SK-N-SH (cell line): ENCODE results near the gene SLC10A6. TPM values are rescaled to one million over a fixed set of nuclear protein-coding genes. Genes with fewer than 3 reads are reported as not detected.

Experiments
- CTCF ChIA-PET: fragments of 300-600, 350-600 bp; formaldehyde crosslinking; extraction: SDS; loops from one replicate; lab custom pipeline; 2021; lab: Yijun Ruan, JAX
- POLR2A ChIA-PET: fragments of 350-600 bp; sonication (Branson Sonifier 250); formaldehyde crosslinking; extraction: SDS; loops from one replicate; lab custom pipeline; 2020; ENCODE audit warnings: antibody characterized with exemption, inconsistent platforms; lab: Yijun Ruan, JAX
- DNase-seq: peaks from one replicate; pipeline ENCODE4 v3.0.0; 2012
- H2AFZ ChIP-seq: fragments of 200-600 bp; sonication (generic); 2 replicates; pipeline ENCODE4 v1.8.1; 2016; ENCODE audit warnings: antibody characterized with exemption, mild to moderate bottlenecking, low read depth
- H3F3A ChIP-seq: fragments of 200-600 bp; sonication (generic); replicated peaks from 2 replicates; pipeline ENCODE3; 2016; ENCODE audit warnings: antibody characterized with exemption, mild to moderate bottlenecking; ENCODE audit not compliant: insufficient read depth
- H3K27ac ChIP-seq, 2 experiments: fragments of 200-500 bp in 1 of 2; fragments of 200-600 bp in 1 of 2; sonication (Bioruptor generic) in 1 of 2; sonication (generic), shearing (Covaris generic) in 1 of 2; 2 replicates each; pipeline versions ENCODE4 v1.5.1 to v1.6.1; 2014 to 2016; ENCODE audit warnings: low read depth in 2 of 2, inconsistent platforms in 1 of 2, low read length in 1 of 2, mild to moderate bottlenecking in 1 of 2, mixed read lengths in 1 of 2
- H3K27me3 ChIP-seq: fragments of 200-600 bp; sonication (generic), shearing (Covaris generic); 2 replicates; pipeline ENCODE4 v1.6.1; 2016; ENCODE audit warnings: mixed run types; ENCODE audit not compliant: insufficient read depth
- H3K36me3 ChIP-seq, 2 experiments: fragments of 200-500 bp in 1 of 2; fragments of 200-600 bp in 1 of 2; sonication (Bioruptor generic) in 1 of 2; sonication (generic) in 1 of 2; replicated peaks in 1 of 2; 2 replicates each; pipeline versions ENCODE3 to v1.5.1; 2014 to 2016; ENCODE audit warnings: low read length in 1 of 2, mild to moderate bottlenecking in 1 of 2; ENCODE audit not compliant: insufficient read depth in 2 of 2, control insufficient read depth in 1 of 2
- H3K4me1 ChIP-seq, 2 experiments: fragments of 200-500 bp in 1 of 2; fragments of 200-600 bp in 1 of 2; sonication (Bioruptor generic) in 1 of 2; sonication (generic), shearing (Covaris generic) in 1 of 2; 2 replicates each; pipeline versions ENCODE4 v1.5.1 to v1.6.1; 2014 to 2016; ENCODE audit warnings: low read depth in 1 of 2, low read length in 1 of 2, mixed run types in 1 of 2; ENCODE audit not compliant: insufficient read depth in 2 of 2, control insufficient read depth in 1 of 2
- H3K4me2 ChIP-seq: fragments of 200-600 bp; sonication (generic), shearing (Covaris generic); 2 replicates; pipeline ENCODE4 v1.6.1; 2017; ENCODE audit warnings: mixed run types
- H3K4me3 ChIP-seq, 2 experiments: fragments of 200-500 bp in 1 of 2; fragments of 200-600 bp in 1 of 2; sonication (Bioruptor generic) in 1 of 2; sonication (generic), shearing (Covaris generic) in 1 of 2; 2 replicates each; pipeline versions ENCODE4 v1.5.1 to v1.8.1; 2014 to 2016; ENCODE audit warnings: low read depth in 2 of 2, inconsistent platforms in 1 of 2, low read length in 1 of 2, mild to moderate bottlenecking in 1 of 2, mixed read lengths in 1 of 2, moderate library complexity in 1 of 2
- H3K79me2 ChIP-seq: fragments of 200-600 bp; sonication (generic); 2 replicates; pipeline ENCODE4 v1.8.1; 2017; ENCODE audit warnings: mild to moderate bottlenecking; ENCODE audit not compliant: insufficient read depth
- H3K9ac ChIP-seq: fragments of 200-600 bp; sonication (generic); 2 replicates; pipeline ENCODE4 v1.6.1; 2017; ENCODE audit warnings: mixed run types
- H3K9me2 ChIP-seq: fragments of 200-600 bp; sonication (generic); 2 replicates; pipeline ENCODE4 v1.6.1; 2017; ENCODE audit warnings: mixed run types
- H3K9me3 ChIP-seq: fragments of 200-600 bp; sonication (generic); 2 replicates; pipeline ENCODE4 v1.6.1; 2017; ENCODE audit warnings: mixed run types, mild to moderate bottlenecking, moderate library complexity
- H4K20me1 ChIP-seq: fragments of 200-600 bp; sonication (generic); 2 replicates; pipeline ENCODE4 v1.6.1; 2017; ENCODE audit warnings: mild to moderate bottlenecking, mixed run types; ENCODE audit not compliant: insufficient read depth
- CHD2 ChIP-seq: fragments of 150-350 bp; IDR thresholded peaks from 2 replicates; pipeline ENCODE4 v1.6.1; 2018; ENCODE audit warnings: low read length; ENCODE audit not compliant: partially characterized antibody
- ELF1 ChIP-seq: IDR thresholded peaks from 2 replicates; pipeline ENCODE4 v1.4.0; 2012
- FOSL2 ChIP-seq: IDR thresholded peaks from 2 replicates; pipeline ENCODE4 v1.4.0; 2012; ENCODE audit warnings: low read depth, mild to moderate bottlenecking, moderate library complexity, borderline replicate concordance
- FOXJ3 ChIP-seq: sonication (generic); formaldehyde crosslinking; IDR thresholded peaks from 2 replicates; pipeline ENCODE4 v1.5.1; 2020; ENCODE audit warnings: mild to moderate bottlenecking, missing genetic modification reagents
- FOXM1 ChIP-seq: IDR thresholded peaks from 2 replicates; pipeline ENCODE4 v1.4.0; 2012; ENCODE audit warnings: low read depth, mild to moderate bottlenecking
- NFIC ChIP-seq: IDR thresholded peaks from 2 replicates; pipeline ENCODE4 v1.4.0; 2012; ENCODE audit warnings: borderline replicate concordance
- NRF1 ChIP-seq: IDR thresholded peaks from 2 replicates; pipeline ENCODE4 v1.6.1; 2012; ENCODE audit warnings: low read depth, mild to moderate bottlenecking, low read length
- POLR2AphosphoS5 ChIP-seq: IDR thresholded peaks from 2 replicates; pipeline ENCODE4 v1.6.1; 2012; ENCODE audit warnings: low read depth, low read length
- RAD21 ChIP-seq: IDR thresholded peaks from 2 replicates; pipeline ENCODE4 v1.6.1; 2012; ENCODE audit warnings: mild to moderate bottlenecking, low read length
- REST ChIP-seq: IDR thresholded peaks from 2 replicates; pipeline ENCODE4 v1.6.1; 2012; ENCODE audit warnings: mild to moderate bottlenecking, low read depth, low read length, moderate library complexity
- RFX5 ChIP-seq: IDR thresholded peaks from 2 replicates; pipeline ENCODE4 v1.6.1; 2012; ENCODE audit warnings: mild to moderate bottlenecking, improper control_type of control experiment, low read length
- SIN3A ChIP-seq: IDR thresholded peaks from 2 replicates; pipeline ENCODE4 v1.6.1; 2012; ENCODE audit warnings: low read depth, mild to moderate bottlenecking, low read length, moderate library complexity, borderline replicate concordance
- SMC3 ChIP-seq: IDR thresholded peaks from 2 replicates; pipeline ENCODE4 v1.6.1; 2012; ENCODE audit warnings: low read depth, low read length, improper control_type of control experiment
- TAF1 ChIP-seq: IDR thresholded peaks from 2 replicates; pipeline ENCODE4 v1.6.1; 2012; ENCODE audit warnings: low read depth, mild to moderate bottlenecking, low read length, moderate library complexity, borderline replicate concordance
- TCF12 ChIP-seq: IDR thresholded peaks from 2 replicates; pipeline ENCODE4 v1.4.0; 2012
- WGBS: methylation state at CpG from one replicate; pipeline ENCODE4 v1.1.6; 2017; ENCODE audit warnings: low lambda C conversion rate; 5-methylcytosine and 5-hydroxymethylcytosine counted together
- polyA plus RNA-seq, 3 experiments: library from polyadenylated mRNA; depleted of rRNA; stranded (reverse); fragments of >200 nt; gene quantifications; 2 replicates each; pipeline ENCODE4 v1.2.3, GENCODE V29; 2012
- TF ChIP-seq, protein P1 (sequence below): fragments of 150-350 bp; IDR thresholded peaks from 2 replicates; pipeline ENCODE4 v1.6.1; 2016; ENCODE audit warnings: mild to moderate bottlenecking, low read depth, low read length
- TF ChIP-seq, protein P2 (sequence below): IDR thresholded peaks from 2 replicates; pipeline ENCODE4 v1.4.0; 2012; ENCODE audit warnings: low read depth, borderline replicate concordance
- TF ChIP-seq, protein P3 (sequence below): IDR thresholded peaks from 2 replicates; pipeline ENCODE4 v1.4.0; 2012; ENCODE audit warnings: low read depth, borderline replicate concordance

SLC10A6 gene
- polyA plus RNA-seq, 1 of the 3 experiments (the other 2 are of a cell fraction): not detected

DNA sequence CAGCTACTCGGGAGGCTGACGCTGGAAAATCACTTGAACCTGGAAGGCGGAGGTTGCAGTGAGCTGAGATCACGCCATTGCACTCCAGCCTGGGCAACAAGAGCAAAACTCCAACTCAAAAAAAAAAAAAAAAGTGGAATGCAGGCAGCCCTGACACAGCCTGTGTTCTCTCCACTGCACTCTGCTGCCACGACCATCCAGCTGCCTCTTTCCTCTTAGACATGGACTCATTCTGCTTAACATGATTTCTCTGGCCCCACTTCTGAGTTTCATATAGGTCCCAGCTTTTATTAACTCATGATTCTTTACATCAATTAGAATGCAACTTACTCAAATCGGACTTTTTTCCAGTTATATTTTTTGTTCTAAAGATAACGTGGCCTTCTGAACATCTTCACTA lies 29.6 kb downstream of the SLC10A6 start (continued):
- TF ChIP-seq REST: no peak
- TF ChIP-seq RFX5: no peak
- TF ChIP-seq, all 33 proteins: peak for 0

- no peaks in the 10 kb centered on the region for H3K9me2 ChIP-seq
- TF ChIP-seq POLR2AphosphoS5 (no peak), RFX5 (no peak)
- TF ChIP-seq, protein P1, sequence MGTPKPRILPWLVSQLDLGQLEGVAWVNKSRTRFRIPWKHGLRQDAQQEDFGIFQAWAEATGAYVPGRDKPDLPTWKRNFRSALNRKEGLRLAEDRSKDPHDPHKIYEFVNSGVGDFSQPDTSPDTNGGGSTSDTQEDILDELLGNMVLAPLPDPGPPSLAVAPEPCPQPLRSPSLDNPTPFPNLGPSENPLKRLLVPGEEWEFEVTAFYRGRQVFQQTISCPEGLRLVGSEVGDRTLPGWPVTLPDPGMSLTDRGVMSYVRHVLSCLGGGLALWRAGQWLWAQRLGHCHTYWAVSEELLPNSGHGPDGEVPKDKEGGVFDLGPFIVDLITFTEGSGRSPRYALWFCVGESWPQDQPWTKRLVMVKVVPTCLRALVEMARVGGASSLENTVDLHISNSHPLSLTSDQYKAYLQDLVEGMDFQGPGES: no peak
- TF ChIP-seq, protein P2, sequence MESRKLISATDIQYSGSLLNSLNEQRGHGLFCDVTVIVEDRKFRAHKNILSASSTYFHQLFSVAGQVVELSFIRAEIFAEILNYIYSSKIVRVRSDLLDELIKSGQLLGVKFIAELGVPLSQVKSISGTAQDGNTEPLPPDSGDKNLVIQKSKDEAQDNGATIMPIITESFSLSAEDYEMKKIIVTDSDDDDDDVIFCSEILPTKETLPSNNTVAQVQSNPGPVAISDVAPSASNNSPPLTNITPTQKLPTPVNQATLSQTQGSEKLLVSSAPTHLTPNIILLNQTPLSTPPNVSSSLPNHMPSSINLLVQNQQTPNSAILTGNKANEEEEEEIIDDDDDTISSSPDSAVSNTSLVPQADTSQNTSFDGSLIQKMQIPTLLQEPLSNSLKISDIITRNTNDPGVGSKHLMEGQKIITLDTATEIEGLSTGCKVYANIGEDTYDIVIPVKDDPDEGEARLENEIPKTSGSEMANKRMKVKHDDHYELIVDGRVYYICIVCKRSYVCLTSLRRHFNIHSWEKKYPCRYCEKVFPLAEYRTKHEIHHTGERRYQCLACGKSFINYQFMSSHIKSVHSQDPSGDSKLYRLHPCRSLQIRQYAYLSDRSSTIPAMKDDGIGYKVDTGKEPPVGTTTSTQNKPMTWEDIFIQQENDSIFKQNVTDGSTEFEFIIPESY: no peak
- TF ChIP-seq, all 33 proteins: peak for 0
- no peaks in the 10 kb centered on the region for H3K27me3 ChIP-seq
- H3K9me3 ChIP-seq: no peaks in the 10 kb centered on the region
- H3K27ac ChIP-seq: no peak overlapping the region
- no peaks in the 10 kb centered on the region for H3K79me2 ChIP-seq
- H3K4me3 ChIP-seq: no peak overlapping the region
- no peak for DNase-seq
- H4K20me1 ChIP-seq: no peaks in the 10 kb centered on the region
- no peak overlapping the region for H3K9ac ChIP-seq
- H3K36me3 ChIP-seq: peaks cover 16 to 20% of the 10 kb centered on the region in 2 experiments
- no peaks in the 10 kb centered on the region for H3F3A ChIP-seq
- WGBS: 95% methylated on average over 3 of the region's 3 CpGs
- no peak overlapping the region for H3K4me2 ChIP-seq
- H3K4me1 ChIP-seq: peaks cover 0 to 2% of the 10 kb centered on the region in 2 experiments; a peak in 1 of 4 replicates
- ChIA-PET POLR2A (no interaction called here), CTCF (no interaction called here)
- no peak overlapping the region for H2AFZ ChIP-seq
Measured at GRCh38 chr4:86818841-86819240, 30.3 kb downstream of the SLC10A6 start.

- Histone ChIP-seq H4K20me1 (no peaks in the 10 kb centered on the region), H3K9me2 (no peaks in the 10 kb centered on the region), H3K9me3 (no peaks in the 10 kb centered on the region), H3K79me2 (no peaks in the 10 kb centered on the region), H3K4me1 (peaks cover 0 to 2% of the 10 kb centered on the region in 2 experiments; a peak in 1 of 4 replicates), H2AFZ (no peak overlapping the region), H3K36me3 (peaks cover 16 to 20% of the 10 kb centered on the region in 2 experiments), H3K9ac (no peak overlapping the region), H3F3A (no peaks in the 10 kb centered on the region), H3K27ac (no peak overlapping the region), H3K4me3 (no peak overlapping the region), H3K27me3 (no peaks in the 10 kb centered on the region), H3K4me2 (no peak overlapping the region)
- CTCF ChIA-PET: no interaction called here
- POLR2A ChIA-PET: no interaction called here
- DNase-seq: no peak
- 92% methylated on average over 2 of the region's 2 CpGs for WGBS
- TF ChIP-seq, protein P1: no peak
- TF ChIP-seq RAD21: no peak
- TF ChIP-seq FOSL2: no peak
- no peak for TF ChIP-seq FOXM1
- TF ChIP-seq FOXJ3 (CRISPR knock-in tag): no peak
- TF ChIP-seq NRF1: no peak
- TF ChIP-seq, protein P3, sequence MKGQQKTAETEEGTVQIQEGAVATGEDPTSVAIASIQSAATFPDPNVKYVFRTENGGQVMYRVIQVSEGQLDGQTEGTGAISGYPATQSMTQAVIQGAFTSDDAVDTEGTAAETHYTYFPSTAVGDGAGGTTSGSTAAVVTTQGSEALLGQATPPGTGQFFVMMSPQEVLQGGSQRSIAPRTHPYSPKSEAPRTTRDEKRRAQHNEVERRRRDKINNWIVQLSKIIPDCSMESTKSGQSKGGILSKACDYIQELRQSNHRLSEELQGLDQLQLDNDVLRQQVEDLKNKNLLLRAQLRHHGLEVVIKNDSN: no peak
- TF ChIP-seq SIN3A: no peak
- no peak for TF ChIP-seq TAF1
- TF ChIP-seq ELF1: no peak
- TF ChIP-seq NFIC: no peak
- no peak for TF ChIP-seq CHD2
- TF ChIP-seq TCF12: no peak
- TF ChIP-seq SMC3: no peak
Measured at GRCh38 chr4:86818211-86818610, 31.0 kb downstream of the SLC10A6 start.
